Measurements from ENCODE around the gene ZNF343.

The ZNF343 gene

GRCh38 chr20:2469991-2470422 lies 38.7 kb downstream of the ZNF343 start:
- WGBS, 2 experiments (ENCODE audit: insufficient coverage in 2 of 2): 0% methylated on average over 14 to 19 of the region's 19 CpGs

GRCh38 chr20:2468581-2469407 lies 39.9 kb downstream of the ZNF343 start:
- Histone ChIP-seq H3K27ac (ENCODE audit: low read depth, low read length, severe bottlenecking) (no peak overlapping the region), H3K36me3 (ENCODE audit: control insufficient read depth, insufficient read depth, low read length) (peaks cover 54% of the 10 kb centered on the region), H3K9me3 (ENCODE audit: control insufficient read depth, low read length) (no peaks in the 10 kb centered on the region), H3K4me1 (ENCODE audit: control insufficient read depth, insufficient read depth, low read length, poor library complexity, severe bottlenecking) (peaks cover 10% of the 10 kb centered on the region), H3K4me3 (ENCODE audit: extremely low read depth, insufficient read depth, low read length, poor library complexity, severe bottlenecking) (peak overlapping the region; percentile 91)
- WGBS, 2 experiments (ENCODE audit: insufficient coverage in 2 of 2): 78 to 83% methylated on average over 11 of the region's 11 CpGs

More at GRCh38 chr20:2469991-2470422, 38.7 kb downstream of the ZNF343 start:
- peak overlapping the region; percentile 91 for H3K4me3 ChIP-seq (ENCODE audit: extremely low read depth, insufficient read depth, low read length, poor library complexity, severe bottlenecking)
- peaks cover 42% of the 10 kb centered on the region for H3K36me3 ChIP-seq (ENCODE audit: control insufficient read depth, insufficient read depth, low read length)
- no peaks in the 10 kb centered on the region for H3K9me3 ChIP-seq (ENCODE audit: control insufficient read depth, low read length)
- H3K4me1 ChIP-seq (ENCODE audit: control insufficient read depth, insufficient read depth, low read length, poor library complexity, severe bottlenecking): peaks cover 10% of the 10 kb centered on the region
- peak overlapping the region; percentile 92 for H3K27ac ChIP-seq (ENCODE audit: low read depth, low read length, severe bottlenecking)

GRCh38 chr20:2467412-2467811 lies 41.3 kb downstream of the ZNF343 start:
- Histone ChIP-seq H3K36me3 (ENCODE audit: control insufficient read depth, insufficient read depth, low read length) (peaks cover 67% of the 10 kb centered on the region), H3K4me1 (ENCODE audit: control insufficient read depth, insufficient read depth, low read length, poor library complexity, severe bottlenecking) (peaks cover 10% of the 10 kb centered on the region), H3K4me3 (ENCODE audit: extremely low read depth, insufficient read depth, low read length, poor library complexity, severe bottlenecking) (no peak overlapping the region), H3K9me3 (ENCODE audit: control insufficient read depth, low read length) (no peaks in the 10 kb centered on the region), H3K27ac (ENCODE audit: low read depth, low read length, severe bottlenecking) (no peak overlapping the region)
- 94 to 98% methylated on average over 5 of the region's 5 CpGs for WGBS, 2 experiments (ENCODE audit: insufficient coverage in 2 of 2)

DNA sequence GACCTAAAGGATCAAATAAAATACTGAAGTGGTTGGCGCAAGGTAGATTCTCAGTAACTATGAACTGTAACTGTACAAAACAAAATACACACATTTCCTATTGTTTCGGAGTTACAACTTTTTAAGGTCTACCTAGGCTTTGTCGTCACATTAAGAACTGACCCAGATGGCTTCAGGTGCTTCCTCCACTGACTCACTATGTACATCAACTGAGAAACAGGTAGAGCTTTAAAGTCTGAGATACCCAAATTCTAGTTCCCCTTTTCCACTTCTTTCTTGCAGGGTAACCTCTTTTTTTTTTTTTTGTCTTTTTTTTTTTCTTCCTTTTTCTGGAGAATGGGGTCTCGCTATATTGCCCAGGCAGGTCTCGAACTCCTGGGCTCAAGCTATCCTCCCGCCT lies 43.6 kb downstream of the ZNF343 start:
- H3K4me1 ChIP-seq (ENCODE audit: control insufficient read depth, insufficient read depth, low read length, poor library complexity, severe bottlenecking): peaks cover 10% of the 10 kb centered on the region
- H3K9me3 ChIP-seq (ENCODE audit: control insufficient read depth, low read length): no peaks in the 10 kb centered on the region

DNA sequence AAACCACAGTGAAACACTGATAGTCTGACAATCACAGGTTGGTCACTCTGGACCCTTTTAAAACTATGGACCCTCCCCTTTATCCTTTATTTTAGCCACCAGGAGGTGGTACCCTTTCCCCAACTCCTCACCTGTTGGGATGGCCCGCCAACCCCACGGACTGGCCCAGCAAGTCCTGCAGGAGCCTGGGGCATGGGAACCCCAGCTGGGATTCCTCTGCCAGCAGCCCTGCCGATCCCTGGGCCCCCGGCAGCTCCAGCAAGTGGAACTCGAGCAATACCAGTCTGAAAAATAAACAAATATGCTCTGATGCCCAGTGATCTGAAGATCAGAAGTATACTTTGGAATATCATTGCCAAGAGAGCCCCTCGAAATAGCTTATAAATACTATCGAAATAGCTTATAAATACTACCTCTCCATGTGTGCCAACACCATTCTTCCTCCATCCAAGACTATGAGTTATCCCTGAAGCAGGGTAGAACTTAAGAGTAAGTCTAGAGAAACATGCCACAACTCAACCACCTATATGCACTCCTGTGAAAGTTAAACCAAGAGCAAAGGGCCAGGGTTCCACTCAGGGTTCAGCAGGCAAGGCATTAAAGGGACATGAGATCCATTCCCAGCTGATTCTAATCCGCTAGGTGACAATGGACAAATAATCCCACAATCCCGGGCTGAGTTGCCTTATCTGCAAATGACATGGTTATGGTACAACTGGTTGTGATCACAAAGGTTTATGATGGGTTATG lies 44.9 kb downstream of the ZNF343 start:
- no peak overlapping the region for H3K4me3 ChIP-seq (ENCODE audit: extremely low read depth, insufficient read depth, low read length, poor library complexity, severe bottlenecking)
- peaks cover 96% of the 10 kb centered on the region for H3K36me3 ChIP-seq (ENCODE audit: control insufficient read depth, insufficient read depth, low read length)
- no peak overlapping the region for H3K27ac ChIP-seq (ENCODE audit: low read depth, low read length, severe bottlenecking)
- WGBS, 2 experiments (ENCODE audit: insufficient coverage in 2 of 2): 94 to 98% methylated on average over 7 to 9 of the region's 9 CpGs
- H3K4me1 ChIP-seq (ENCODE audit: control insufficient read depth, insufficient read depth, low read length, poor library complexity, severe bottlenecking): peaks cover 7% of the 10 kb centered on the region
- no peaks in the 10 kb centered on the region for H3K9me3 ChIP-seq (ENCODE audit: control insufficient read depth, low read length)

More for the DNA sequence above, 43.6 kb downstream of the ZNF343 start:
- WGBS, 2 experiments (ENCODE audit: insufficient coverage in 2 of 2): 93 to 100% methylated on average over 3 of the region's 6 CpGs
- peaks cover 91% of the 10 kb centered on the region for H3K36me3 ChIP-seq (ENCODE audit: control insufficient read depth, insufficient read depth, low read length)
- H3K27ac ChIP-seq (ENCODE audit: low read depth, low read length, severe bottlenecking): no peak overlapping the region
- no peak overlapping the region for H3K4me3 ChIP-seq (ENCODE audit: extremely low read depth, insufficient read depth, low read length, poor library complexity, severe bottlenecking)

- 97% methylated on average over 3 of the region's 3 CpGs; no CpG with 5 or more reads in 1 of the 2 experiments for WGBS, 2 experiments (ENCODE audit: insufficient coverage in 2 of 2)
- H3K27ac ChIP-seq (ENCODE audit: low read depth, low read length, severe bottlenecking): no peak overlapping the region
- no peak overlapping the region for H3K4me3 ChIP-seq (ENCODE audit: extremely low read depth, insufficient read depth, low read length, poor library complexity, severe bottlenecking)
- no peaks in the 10 kb centered on the region for H3K9me3 ChIP-seq (ENCODE audit: control insufficient read depth, low read length)
- H3K4me1 ChIP-seq (ENCODE audit: control insufficient read depth, insufficient read depth, low read length, poor library complexity, severe bottlenecking): no peaks in the 10 kb centered on the region
- peaks cover 83% of the 10 kb centered on the region for H3K36me3 ChIP-seq (ENCODE audit: control insufficient read depth, insufficient read depth, low read length)
Measured at GRCh38 chr20:2462484-2462883, 46.2 kb downstream of the ZNF343 start.

DNA sequence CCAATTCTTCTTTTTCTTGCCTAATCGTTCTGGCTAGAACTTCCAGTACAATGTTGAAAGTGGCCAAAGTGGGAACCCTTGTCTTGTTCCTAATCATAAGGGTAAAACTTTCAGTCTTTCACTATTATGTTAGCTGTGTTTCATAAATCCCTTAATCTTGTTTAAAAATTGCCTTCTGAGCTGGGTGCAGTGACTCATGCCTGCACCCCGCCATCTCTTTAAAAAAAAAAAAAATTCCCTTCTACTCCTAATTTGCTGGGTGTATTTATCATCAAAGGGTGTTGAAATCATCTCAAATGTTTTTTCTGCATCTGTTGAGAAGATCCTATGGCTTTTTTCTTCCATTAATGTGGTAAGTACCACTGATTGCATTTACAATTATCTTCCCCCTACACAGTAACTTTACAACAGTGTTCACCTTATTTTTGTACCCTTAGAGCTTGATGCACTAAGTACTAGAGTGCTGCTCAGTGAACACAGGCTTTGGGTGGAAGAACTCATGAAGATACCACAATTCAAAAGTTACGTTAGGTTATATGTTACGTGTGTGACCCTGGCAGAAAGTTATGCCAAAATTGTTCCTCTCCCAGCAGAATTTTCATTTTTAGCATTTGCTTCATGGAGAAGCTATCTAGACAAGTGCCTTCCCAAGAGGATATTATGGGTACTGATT lies 47.8 kb downstream of the ZNF343 start:
- H3K9me3 ChIP-seq (ENCODE audit: control insufficient read depth, low read length): no peaks in the 10 kb centered on the region
- no peak overlapping the region for H3K4me3 ChIP-seq (ENCODE audit: extremely low read depth, insufficient read depth, low read length, poor library complexity, severe bottlenecking)
- peaks cover 70% of the 10 kb centered on the region for H3K36me3 ChIP-seq (ENCODE audit: control insufficient read depth, insufficient read depth, low read length)
- 100% methylated on average over 2 of the region's 4 CpGs; no CpG with 5 or more reads in 1 of the 2 experiments for WGBS, 2 experiments (ENCODE audit: insufficient coverage in 2 of 2)
- H3K27ac ChIP-seq (ENCODE audit: low read depth, low read length, severe bottlenecking): no peak overlapping the region
- H3K4me1 ChIP-seq (ENCODE audit: control insufficient read depth, insufficient read depth, low read length, poor library complexity, severe bottlenecking): no peaks in the 10 kb centered on the region

DNA sequence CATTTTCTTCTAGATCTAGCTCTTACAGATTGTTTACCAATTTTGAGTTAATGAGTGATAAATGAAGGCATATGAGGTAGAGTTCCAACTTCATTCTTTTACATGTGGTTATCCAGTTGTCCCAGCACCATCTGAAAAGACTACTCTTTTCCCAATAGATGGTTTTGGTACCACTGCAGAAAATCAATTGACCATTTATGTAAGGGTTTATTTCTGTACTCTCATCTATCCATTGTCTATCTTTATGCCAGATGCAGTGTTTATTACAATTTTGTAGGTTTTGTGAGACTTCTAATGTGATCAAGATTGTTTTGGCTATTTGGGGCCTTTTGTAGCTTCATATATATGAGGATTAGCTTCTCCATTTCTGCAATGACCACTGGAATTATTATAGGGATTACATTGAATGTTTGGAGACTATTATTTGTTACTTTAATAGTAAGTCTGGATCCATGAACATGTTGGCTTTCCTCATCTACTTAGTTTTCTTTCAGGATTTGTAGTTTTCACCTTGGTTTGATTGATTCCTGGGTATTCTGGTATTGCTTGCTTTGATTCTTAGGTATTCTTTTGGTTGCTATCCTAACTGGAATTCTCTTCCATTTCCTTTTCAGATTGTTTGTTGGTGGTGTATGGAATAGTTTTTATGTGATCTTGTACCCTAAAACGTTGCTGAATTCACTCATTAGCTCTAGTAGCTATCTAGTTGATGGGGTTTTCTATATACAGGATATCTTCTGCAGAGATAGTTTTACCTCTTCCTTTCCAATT lies 48.5 kb downstream of the ZNF343 start:
- H3K36me3 ChIP-seq (ENCODE audit: control insufficient read depth, insufficient read depth, low read length): peaks cover 62% of the 10 kb centered on the region
- no peak overlapping the region for H3K4me3 ChIP-seq (ENCODE audit: extremely low read depth, insufficient read depth, low read length, poor library complexity, severe bottlenecking)
- no peaks in the 10 kb centered on the region for H3K9me3 ChIP-seq (ENCODE audit: control insufficient read depth, low read length)
- no peaks in the 10 kb centered on the region for H3K4me1 ChIP-seq (ENCODE audit: control insufficient read depth, insufficient read depth, low read length, poor library complexity, severe bottlenecking)
- WGBS, 2 experiments (ENCODE audit: insufficient coverage in 2 of 2): no CpG with 5 or more reads among the region's 1 CpG
- no peak overlapping the region for H3K27ac ChIP-seq (ENCODE audit: low read depth, low read length, severe bottlenecking)

DNA sequence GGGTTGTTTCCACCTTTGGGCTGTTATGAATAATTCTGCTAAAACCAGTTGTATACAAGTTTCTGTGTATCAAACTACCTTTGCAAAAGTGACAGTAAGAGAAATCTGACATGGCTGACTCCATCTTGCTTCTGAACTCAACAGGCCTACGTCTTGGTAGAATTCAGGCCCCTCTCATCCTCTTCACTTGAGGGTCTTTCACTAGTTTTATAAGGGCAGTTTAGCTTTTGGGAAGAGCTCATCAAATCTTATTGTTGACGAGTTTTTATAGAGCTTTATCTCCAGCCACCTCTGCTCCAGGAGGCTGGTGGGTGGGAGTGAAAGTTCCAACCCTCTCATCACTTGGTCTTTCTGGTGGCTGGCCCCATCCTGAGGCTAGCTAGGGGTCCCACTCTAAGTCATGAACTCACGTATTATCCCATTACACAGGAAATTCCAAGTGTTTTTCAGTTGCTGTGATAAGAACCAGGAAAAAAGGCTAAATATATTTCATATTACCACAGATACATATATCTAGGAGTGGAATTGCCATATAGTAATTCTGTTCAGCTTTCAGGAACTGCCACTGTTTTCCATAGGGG lies 49.7 kb downstream of the ZNF343 start:
- 87 to 100% methylated on average over 2 of the region's 3 CpGs for WGBS, 2 experiments (ENCODE audit: insufficient coverage in 2 of 2)
- Histone ChIP-seq H3K4me1 (ENCODE audit: control insufficient read depth, insufficient read depth, low read length, poor library complexity, severe bottlenecking) (no peaks in the 10 kb centered on the region), H3K36me3 (ENCODE audit: control insufficient read depth, insufficient read depth, low read length) (peaks cover 51% of the 10 kb centered on the region), H3K27ac (ENCODE audit: low read depth, low read length, severe bottlenecking) (no peak overlapping the region), H3K9me3 (ENCODE audit: control insufficient read depth, low read length) (no peaks in the 10 kb centered on the region), H3K4me3 (ENCODE audit: extremely low read depth, insufficient read depth, low read length, poor library complexity, severe bottlenecking) (no peak overlapping the region)
